Measurements from ENCODE around the gene NRIP1. TPM values are rescaled to one million over a fixed set of nuclear protein-coding genes. Genes with fewer than 3 reads are reported as not detected.

The NRIP1 gene
- total and polyA plus RNA-seq, 2 of the 8 experiments (the other 6 are each of a cell fraction or from before 2014, with no cell fraction given) = 1.5 to 9.3 TPM

- Histone ChIP-seq H4K5ac (ENCODE audit: insufficient read length, low read depth, low read length) (no peak overlapping the region), H4K20me1 (replicated peaks in 1 of 2; ENCODE audit: control insufficient read depth in 1 of 2, insufficient read depth in 2 of 2, low read length in 2 of 2) (no peaks in the 10 kb centered on the region), H2AK5ac (ENCODE audit: low read depth, low read length) (no peak overlapping the region), H2BK5ac (ENCODE audit: low read depth, low read length) (no peak overlapping the region), H3K79me1 (ENCODE audit: low read depth, low read length) (no peaks in the 10 kb centered on the region), H3K36me3 (ENCODE audit: control insufficient read depth in 2 of 4, insufficient read depth in 4 of 4, low read length in 3 of 4) (no peaks in the 10 kb centered on the region), H3K23ac (ENCODE audit: insufficient read length) (no peak overlapping the region), H2BK120ac (replicated peaks; ENCODE audit: low read depth, low read length) (no peak overlapping the region), H3K27me3 (replicated peaks in 1 of 4; ENCODE audit: control insufficient read depth in 3 of 4, extremely low read depth in 1 of 4, insufficient read depth in 3 of 4, low read length in 3 of 4) (no peaks in the 10 kb centered on the region), H3K4me3 (ENCODE audit: extremely low read depth in 1 of 4, insufficient read depth in 2 of 4, low read depth in 3 of 4, low read length in 4 of 4) (no peak overlapping the region), H3K4ac (replicated peaks; ENCODE audit: insufficient read length, low read depth, low read length) (no peak overlapping the region), H3K18ac (ENCODE audit: extremely low read depth, low read length) (no peak overlapping the region), H3K9me3 (ENCODE audit: insufficient read depth in 2 of 2, low read depth in 1 of 2, low read length in 1 of 2) (no peaks in the 10 kb centered on the region), H3K56ac (replicated peaks; ENCODE audit: insufficient read length, low read depth, low read length) (no peak overlapping the region), H2BK20ac (ENCODE audit: low read length) (no peak overlapping the region), H3K79me2 (ENCODE audit: control insufficient read depth in 1 of 2, insufficient read depth in 2 of 2, low read length in 2 of 2) (no peaks in the 10 kb centered on the region), H3K23me2 (ENCODE audit: low read depth, low read length) (no peaks in the 10 kb centered on the region), H3K9ac (replicated peaks in 1 of 4; ENCODE audit: extremely low read depth in 1 of 4, low read depth in 3 of 4, low read length in 3 of 4) (no peak overlapping the region), H4K91ac (replicated peaks; ENCODE audit: insufficient read length, low read length) (no peak overlapping the region), H2AFZ (ENCODE audit: low read length) (no peak overlapping the region), H3K4me1 (replicated peaks in 1 of 4; ENCODE audit: control insufficient read depth in 3 of 4, insufficient read depth in 4 of 4, low read length in 3 of 4) (peaks cover 0 to 4% (median 0%) of the 10 kb centered on the region in 4 experiments; a peak in 1 of 7 replicates), H2BK12ac (ENCODE audit: low read depth, low read length) (no peak overlapping the region), H2BK15ac (ENCODE audit: low read length) (no peak overlapping the region), H3K14ac (ENCODE audit: insufficient read length) (no peak overlapping the region), H3K27ac (ENCODE audit: low read depth, low read length) (no peak overlapping the region), H4K8ac (ENCODE audit: extremely low read depth, insufficient read depth, low read length) (no peak overlapping the region), H3K4me2 (ENCODE audit: insufficient read depth in 1 of 2, low read depth in 2 of 2, low read length in 2 of 2) (no peak overlapping the region)
- ChIA-PET CTCF (ENCODE audit: partially characterized antibody) (no interaction called here), POLR2A (ENCODE audit: partially characterized antibody) (no interaction called here)
- DNase-seq (ENCODE audit: low read depth in 1 of 2, low spot score in 2 of 2) (no peak), FAIRE-seq (no peak)
- WGBS, 2 experiments (ENCODE audit: extremely low coverage in 1 of 2, insufficient coverage in 1 of 2, insufficient read length in 1 of 2, insufficient replicate concordance in 2 of 2, low coverage in 1 of 2, low lambda C conversion rate in 2 of 2, missing lambda C conversion rate in 1 of 2) = 98% methylated on average over 2 of the region's 2 CpGs; no CpG with 5 or more reads in 1 of the 2 experiments
- TF ChIP-seq E2F6 (IDR thresholded peaks at IDR 0.05) = no peak
- TF ChIP-seq KDM5A (IDR thresholded peaks at IDR 0.05; ENCODE audit: low read length) = no peak
- no peak for TF ChIP-seq EP300 (IDR thresholded peaks at IDR 0.05; ENCODE audit: borderline replicate concordance in 1 of 2, low read depth in 2 of 2, low read length in 2 of 2)
- TF ChIP-seq ATF2 (IDR thresholded peaks at IDR 0.05; ENCODE audit: low read length) = no peak
- TF ChIP-seq CBX8 (IDR thresholded peaks at IDR 0.05; ENCODE audit: borderline replicate concordance, low read depth, low read length) = no peak
- TF ChIP-seq HDAC2 (IDR thresholded peaks at IDR 0.05; ENCODE audit: borderline replicate concordance in 1 of 2, low read depth in 2 of 2, low read length in 2 of 2) = no peak
- TF ChIP-seq SP1 (IDR thresholded peaks at IDR 0.05; ENCODE audit: low read depth, low read length) = no peak
- no peak for TF ChIP-seq CREB1 (IDR thresholded peaks at IDR 0.05)
- TF ChIP-seq HDAC6 (IDR thresholded peaks at IDR 0.05; ENCODE audit: low read depth, low read length) = no peak
- no peak for TF ChIP-seq SP4 (IDR thresholded peaks at IDR 0.05; ENCODE audit: low read length)
- TF ChIP-seq SUZ12 (IDR thresholded peaks at IDR 0.05; ENCODE audit: low read length) = no peak
- no peak for TF ChIP-seq KDM1A (IDR thresholded peaks at IDR 0.05; ENCODE audit: borderline replicate concordance, low read length)
These were observed 27.9 kb upstream of the NRIP1 start for GRCh38 chr21:15092745-15093144.
